ENCODE data around the gene ZNF511.
"Not testable (repeated sequence)": the region's sequence is repeated elsewhere in the genome, so short reads cannot be mapped to it uniquely, and the experiment has no call there.

DNA sequence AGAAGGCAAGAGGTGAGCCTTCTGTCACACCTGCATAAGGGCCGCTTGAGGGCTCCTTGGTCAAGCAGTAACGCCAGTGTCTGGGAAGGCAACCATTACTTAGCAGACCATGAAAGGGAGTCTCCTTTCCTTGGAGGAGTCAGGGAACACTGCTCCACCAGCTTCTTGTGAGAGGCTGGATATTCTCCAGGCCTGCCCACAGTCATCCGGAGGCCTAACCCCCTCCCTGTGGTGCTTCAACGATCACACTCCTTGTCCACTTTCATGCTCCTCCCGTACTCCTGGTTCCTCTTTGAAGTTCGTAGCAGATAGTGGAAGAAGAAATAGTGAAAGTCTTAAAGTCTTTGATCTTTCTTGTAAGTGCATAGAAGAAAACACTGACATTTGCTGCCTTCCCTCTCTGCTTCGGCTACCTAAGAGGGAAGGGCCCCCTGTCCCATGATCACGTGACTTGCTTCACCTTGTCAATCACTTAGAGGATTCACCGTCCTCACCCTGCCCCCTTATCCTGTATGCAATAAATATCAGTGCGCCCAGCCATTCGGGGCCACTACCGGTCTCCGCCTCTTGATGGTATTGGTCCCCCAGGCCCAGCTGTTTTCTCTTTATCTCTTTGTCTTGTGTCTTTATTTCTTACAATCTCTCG, 13.5 kb downstream of the ZNF511 start:
- TF ChIP-seq, protein P1, sequence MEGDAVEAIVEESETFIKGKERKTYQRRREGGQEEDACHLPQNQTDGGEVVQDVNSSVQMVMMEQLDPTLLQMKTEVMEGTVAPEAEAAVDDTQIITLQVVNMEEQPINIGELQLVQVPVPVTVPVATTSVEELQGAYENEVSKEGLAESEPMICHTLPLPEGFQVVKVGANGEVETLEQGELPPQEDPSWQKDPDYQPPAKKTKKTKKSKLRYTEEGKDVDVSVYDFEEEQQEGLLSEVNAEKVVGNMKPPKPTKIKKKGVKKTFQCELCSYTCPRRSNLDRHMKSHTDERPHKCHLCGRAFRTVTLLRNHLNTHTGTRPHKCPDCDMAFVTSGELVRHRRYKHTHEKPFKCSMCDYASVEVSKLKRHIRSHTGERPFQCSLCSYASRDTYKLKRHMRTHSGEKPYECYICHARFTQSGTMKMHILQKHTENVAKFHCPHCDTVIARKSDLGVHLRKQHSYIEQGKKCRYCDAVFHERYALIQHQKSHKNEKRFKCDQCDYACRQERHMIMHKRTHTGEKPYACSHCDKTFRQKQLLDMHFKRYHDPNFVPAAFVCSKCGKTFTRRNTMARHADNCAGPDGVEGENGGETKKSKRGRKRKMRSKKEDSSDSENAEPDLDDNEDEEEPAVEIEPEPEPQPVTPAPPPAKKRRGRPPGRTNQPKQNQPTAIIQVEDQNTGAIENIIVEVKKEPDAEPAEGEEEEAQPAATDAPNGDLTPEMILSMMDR (IDR thresholded peaks at IDR 0.05; ENCODE audit: low read depth, low read length, missing input control) = not testable (repeated sequence)
- TF ChIP-seq, protein P2, sequence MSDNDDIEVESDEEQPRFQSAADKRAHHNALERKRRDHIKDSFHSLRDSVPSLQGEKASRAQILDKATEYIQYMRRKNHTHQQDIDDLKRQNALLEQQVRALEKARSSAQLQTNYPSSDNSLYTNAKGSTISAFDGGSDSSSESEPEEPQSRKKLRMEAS (IDR thresholded peaks at IDR 0.05) = not testable (repeated sequence)
- TF ChIP-seq SP1 (IDR thresholded peaks at IDR 0.05); TAF1 (conservative IDR thresholded peaks at IDR 0.05); JUND (IDR thresholded peaks at IDR 0.05): not testable (repeated sequence)
- TF ChIP-seq, protein P3, sequence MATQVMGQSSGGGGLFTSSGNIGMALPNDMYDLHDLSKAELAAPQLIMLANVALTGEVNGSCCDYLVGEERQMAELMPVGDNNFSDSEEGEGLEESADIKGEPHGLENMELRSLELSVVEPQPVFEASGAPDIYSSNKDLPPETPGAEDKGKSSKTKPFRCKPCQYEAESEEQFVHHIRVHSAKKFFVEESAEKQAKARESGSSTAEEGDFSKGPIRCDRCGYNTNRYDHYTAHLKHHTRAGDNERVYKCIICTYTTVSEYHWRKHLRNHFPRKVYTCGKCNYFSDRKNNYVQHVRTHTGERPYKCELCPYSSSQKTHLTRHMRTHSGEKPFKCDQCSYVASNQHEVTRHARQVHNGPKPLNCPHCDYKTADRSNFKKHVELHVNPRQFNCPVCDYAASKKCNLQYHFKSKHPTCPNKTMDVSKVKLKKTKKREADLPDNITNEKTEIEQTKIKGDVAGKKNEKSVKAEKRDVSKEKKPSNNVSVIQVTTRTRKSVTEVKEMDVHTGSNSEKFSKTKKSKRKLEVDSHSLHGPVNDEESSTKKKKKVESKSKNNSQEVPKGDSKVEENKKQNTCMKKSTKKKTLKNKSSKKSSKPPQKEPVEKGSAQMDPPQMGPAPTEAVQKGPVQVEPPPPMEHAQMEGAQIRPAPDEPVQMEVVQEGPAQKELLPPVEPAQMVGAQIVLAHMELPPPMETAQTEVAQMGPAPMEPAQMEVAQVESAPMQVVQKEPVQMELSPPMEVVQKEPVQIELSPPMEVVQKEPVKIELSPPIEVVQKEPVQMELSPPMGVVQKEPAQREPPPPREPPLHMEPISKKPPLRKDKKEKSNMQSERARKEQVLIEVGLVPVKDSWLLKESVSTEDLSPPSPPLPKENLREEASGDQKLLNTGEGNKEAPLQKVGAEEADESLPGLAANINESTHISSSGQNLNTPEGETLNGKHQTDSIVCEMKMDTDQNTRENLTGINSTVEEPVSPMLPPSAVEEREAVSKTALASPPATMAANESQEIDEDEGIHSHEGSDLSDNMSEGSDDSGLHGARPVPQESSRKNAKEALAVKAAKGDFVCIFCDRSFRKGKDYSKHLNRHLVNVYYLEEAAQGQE (IDR thresholded peaks at IDR 0.05) = not testable (repeated sequence)
